Endothelial cell of umbilical vein (primary cell): ENCODE data around the gene SDCCAG8.

Source experiments
- FOS ChIP-seq: IDR thresholded peaks from 2 replicates; pipeline ENCODE4 v1.6.1; 2011; ENCODE audit warnings: mild to moderate bottlenecking, low read length, moderate library complexity, borderline replicate concordance; ENCODE audit not compliant: insufficient read depth
- JUN ChIP-seq: IDR thresholded peaks from 2 replicates; pipeline ENCODE4 v1.6.1; 2011; ENCODE audit warnings: borderline replicate concordance, low read depth; ENCODE audit not compliant: insufficient read length, insufficient read depth
- POLR2AphosphoS5 ChIP-seq: IDR thresholded peaks from 2 replicates; pipeline ENCODE4 v1.6.1; 2012; ENCODE audit warnings: low read depth, mild to moderate bottlenecking, control low read depth, low read length, moderate library complexity; ENCODE audit not compliant: insufficient read depth
- TF ChIP-seq, protein P1 (sequence below), 2 donors: IDR thresholded peaks; 1 replicate in 1 of 2; 2 replicates in 1 of 2; pipeline ENCODE4 v1.5.1; 2011; ENCODE audit warnings: low read length in 2 of 2, mild to moderate bottlenecking in 2 of 2, moderate library complexity in 2 of 2, control low read depth in 1 of 2, inconsistent platforms in 1 of 2, low read depth in 1 of 2; ENCODE audit not compliant: insufficient read depth in 1 of 2; ENCODE audit errors: extremely low read depth in 1 of 2
- TF ChIP-seq, protein P2 (sequence below): IDR thresholded peaks from 2 replicates; pipeline ENCODE4 v1.6.1; 2011; ENCODE audit not compliant: insufficient read depth, insufficient read length

DNA sequence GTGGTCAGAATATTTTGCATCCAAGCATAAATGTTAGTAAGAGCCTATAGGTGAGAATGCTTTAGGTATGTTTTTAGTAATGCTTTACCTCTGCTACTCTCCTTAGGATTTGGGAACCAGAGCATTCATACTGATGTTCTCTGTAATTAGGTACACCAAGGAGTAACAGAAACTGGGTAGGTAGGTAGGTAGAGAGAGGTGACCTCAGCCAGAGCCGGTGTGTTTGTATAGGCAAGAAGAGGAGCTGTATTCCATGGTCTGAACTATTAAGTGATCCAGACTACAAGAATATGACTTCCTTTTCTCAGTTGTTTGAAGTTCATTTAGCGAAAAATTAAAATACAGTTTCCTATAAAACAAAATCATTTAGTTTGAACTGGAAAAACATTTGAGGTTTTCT lies 108.5 kb downstream of the SDCCAG8 start:
- TF ChIP-seq JUN (no peak), POLR2AphosphoS5 (no peak), FOS (no peak)
- TF ChIP-seq, protein P1, sequence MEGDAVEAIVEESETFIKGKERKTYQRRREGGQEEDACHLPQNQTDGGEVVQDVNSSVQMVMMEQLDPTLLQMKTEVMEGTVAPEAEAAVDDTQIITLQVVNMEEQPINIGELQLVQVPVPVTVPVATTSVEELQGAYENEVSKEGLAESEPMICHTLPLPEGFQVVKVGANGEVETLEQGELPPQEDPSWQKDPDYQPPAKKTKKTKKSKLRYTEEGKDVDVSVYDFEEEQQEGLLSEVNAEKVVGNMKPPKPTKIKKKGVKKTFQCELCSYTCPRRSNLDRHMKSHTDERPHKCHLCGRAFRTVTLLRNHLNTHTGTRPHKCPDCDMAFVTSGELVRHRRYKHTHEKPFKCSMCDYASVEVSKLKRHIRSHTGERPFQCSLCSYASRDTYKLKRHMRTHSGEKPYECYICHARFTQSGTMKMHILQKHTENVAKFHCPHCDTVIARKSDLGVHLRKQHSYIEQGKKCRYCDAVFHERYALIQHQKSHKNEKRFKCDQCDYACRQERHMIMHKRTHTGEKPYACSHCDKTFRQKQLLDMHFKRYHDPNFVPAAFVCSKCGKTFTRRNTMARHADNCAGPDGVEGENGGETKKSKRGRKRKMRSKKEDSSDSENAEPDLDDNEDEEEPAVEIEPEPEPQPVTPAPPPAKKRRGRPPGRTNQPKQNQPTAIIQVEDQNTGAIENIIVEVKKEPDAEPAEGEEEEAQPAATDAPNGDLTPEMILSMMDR (IDR thresholded peaks at IDR 0.05; ENCODE audit: extremely low read depth in 1 of 2, insufficient read depth in 1 of 2, low read depth in 1 of 2, low read length in 2 of 2) = no peak
- TF ChIP-seq, protein P2, sequence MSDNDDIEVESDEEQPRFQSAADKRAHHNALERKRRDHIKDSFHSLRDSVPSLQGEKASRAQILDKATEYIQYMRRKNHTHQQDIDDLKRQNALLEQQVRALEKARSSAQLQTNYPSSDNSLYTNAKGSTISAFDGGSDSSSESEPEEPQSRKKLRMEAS = no peak
